Hepatocyte (in vitro differentiated cells): ENCODE data around the gene CYP2A7. TPM values are rescaled to one million over a fixed set of nuclear protein-coding genes. Genes with fewer than 3 reads are reported as not detected.
"Not testable (repeated sequence)": the region's sequence is repeated elsewhere in the genome, so short reads cannot be mapped to it uniquely, and the experiment has no call there.

Experiments used
- DNase-seq: peaks from one replicate; pipeline ENCODE4 v3.0.0-alpha.2; 2016; ENCODE audit warnings: low spot score
- H2AFZ ChIP-seq: fragments of 200-600 bp; sonication (generic); 2 replicates; pipeline ENCODE4 v1.6.0; 2016; ENCODE audit warnings: antibody characterized with exemption, mild to moderate bottlenecking
- H3K27ac ChIP-seq: fragments of 200-600 bp; sonication (generic); 2 replicates; pipeline ENCODE4 v1.5.1; 2016; ENCODE audit warnings: mild to moderate bottlenecking
- H3K27me3 ChIP-seq: fragments of 200-600 bp; sonication (generic); 2 replicates; pipeline ENCODE4 v1.6.1; 2016
- H3K36me3 ChIP-seq: fragments of 200-600 bp; sonication (generic); replicated peaks from 2 replicates; pipeline ENCODE4 v1.5.1; 2016; ENCODE audit warnings: low read depth; ENCODE audit not compliant: insufficient read depth
- H3K4me1 ChIP-seq: fragments of 200-600 bp; sonication (generic); 2 replicates; pipeline ENCODE4 v1.5.1; 2016; ENCODE audit warnings: mild to moderate bottlenecking, moderate library complexity; ENCODE audit not compliant: insufficient read depth
- H3K4me2 ChIP-seq: fragments of 200-600 bp; sonication (generic); 2 replicates; pipeline ENCODE4 v1.6.0; 2016
- H3K4me3 ChIP-seq: fragments of 200-600 bp; sonication (generic); 2 replicates; pipeline ENCODE4 v1.5.1; 2016; ENCODE audit warnings: mild to moderate bottlenecking
- H3K79me2 ChIP-seq: fragments of 200-600 bp; sonication (generic); 2 replicates; pipeline ENCODE4 v1.6.0; 2017; ENCODE audit warnings: mild to moderate bottlenecking
- H3K9me2 ChIP-seq: fragments of 200-600 bp; sonication (generic); replicated peaks from 2 replicates; pipeline ENCODE4 v1.6.0; 2017; ENCODE audit warnings: mild to moderate bottlenecking; ENCODE audit not compliant: insufficient read depth
- H3K9me3 ChIP-seq: fragments of 200-600 bp; sonication (generic); 2 replicates; pipeline ENCODE4 v1.5.1; 2016; ENCODE audit warnings: low read depth, mild to moderate bottlenecking
- H4K20me1 ChIP-seq: fragments of 200-600 bp; sonication (generic); 2 replicates; pipeline ENCODE4 v1.6.0; 2016; ENCODE audit warnings: mild to moderate bottlenecking; ENCODE audit not compliant: insufficient read depth, poor library complexity, severe bottlenecking
- WGBS: methylation state at CpG from one replicate; pipeline ENCODE4 v1.1.6; 2016; ENCODE audit warnings: low lambda C conversion rate; ENCODE audit errors: missing lambda C conversion rate; 5-methylcytosine and 5-hydroxymethylcytosine counted together
- polyA plus RNA-seq: library from polyadenylated mRNA; unstranded; fragments of >200 nt; fragmentation: Nextera tagmentation; extraction: Ambion mirVana; gene quantifications from 2 replicates; pipeline ENCODE4 v1.2.1, GENCODE V29; 2016
- total RNA-seq: library from RNA; depleted of rRNA; stranded (reverse); fragments of >200 nt; gene quantifications from 2 replicates; pipeline ENCODE4 v1.2.3, GENCODE V29; 2014

The CYP2A7 gene
- total and polyA plus RNA-seq, 2 experiments from 2014 or later = not detected

DNA sequence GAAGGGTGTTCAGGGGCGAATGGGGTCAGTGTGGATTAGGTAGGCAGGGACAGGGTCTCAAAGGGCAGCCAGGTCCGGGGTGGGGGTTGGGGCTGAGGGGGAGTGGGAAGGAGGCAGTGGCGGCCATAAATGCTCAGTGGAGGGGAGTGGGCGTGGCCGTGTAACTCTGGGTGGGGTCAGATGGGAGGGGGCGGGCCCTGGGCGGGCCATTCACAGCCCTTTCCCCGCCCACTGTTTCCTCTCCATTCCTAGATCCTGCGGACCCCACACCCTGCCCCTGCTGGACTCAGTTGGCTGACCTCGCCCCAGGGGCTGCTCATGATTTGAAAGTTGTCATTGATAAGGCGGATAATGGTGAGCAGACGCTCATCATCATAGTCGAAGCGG is 55.7 kb downstream of the CYP2A7 start:
- H4K20me1 ChIP-seq, H3K27ac ChIP-seq, H3K4me3 ChIP-seq, H3K4me2 ChIP-seq, H2AFZ ChIP-seq, H3K27me3 ChIP-seq, DNase-seq, H3K9me2 ChIP-seq, H3K36me3 ChIP-seq, H3K79me2 ChIP-seq, H3K9me3 ChIP-seq: not testable (repeated sequence)
- 86% methylated on average over 5 of the region's 14 CpGs for WGBS
- H3K4me1 ChIP-seq = peaks cover 29% of the 10 kb centered on the region

- DNase-seq, H3K27me3 ChIP-seq, H3K9me2 ChIP-seq, H3K4me3 ChIP-seq, H3K4me2 ChIP-seq, H3K9me3 ChIP-seq, H3K27ac ChIP-seq, H3K36me3 ChIP-seq, H4K20me1 ChIP-seq, H3K79me2 ChIP-seq, H2AFZ ChIP-seq: not testable (repeated sequence)
- WGBS = 98% methylated on average over 6 of the region's 6 CpGs
- H3K4me1 ChIP-seq = peaks cover 26% of the 10 kb centered on the region
Measured at GRCh38 chr19:40825460-40826095, 56.5 kb downstream of the CYP2A7 start.

Other genes with a start within 250 kb of the CYP2A7 start
- 15.7 and 26.0 TPM in 2 replicates for gene NUMBL, start 191.6 kb downstream of the CYP2A7 start, total RNA-seq
- 31.3 and 32.1 TPM in 2 replicates for gene NUMBL, start 191.6 kb downstream of the CYP2A7 start, polyA plus RNA-seq
- gene COQ8B, start 165.3 kb downstream of the CYP2A7 start, total RNA-seq = 46.2 and 49.2 TPM in 2 replicates
- gene COQ8B, start 165.3 kb downstream of the CYP2A7 start, polyA plus RNA-seq = 40.2 and 40.7 TPM in 2 replicates
- 52.3 and 52.9 TPM in 2 replicates for gene ITPKC, start 165.1 kb downstream of the CYP2A7 start, total RNA-seq
- gene ITPKC, start 165.1 kb downstream of the CYP2A7 start, polyA plus RNA-seq = 67.6 and 75.8 TPM in 2 replicates
- gene ACTMAP, start 131.8 kb downstream of the CYP2A7 start, total RNA-seq = 3.2 and 3.8 TPM in 2 replicates
- 14.8 and 19.1 TPM in 2 replicates for gene ACTMAP, start 131.8 kb downstream of the CYP2A7 start, polyA plus RNA-seq
- 25.1 and 33.2 TPM in 2 replicates for gene SNRPA, start 131.0 kb downstream of the CYP2A7 start, total RNA-seq
- gene SNRPA, start 131.0 kb downstream of the CYP2A7 start, polyA plus RNA-seq = 86.9 and 95.0 TPM in 2 replicates
- 0.88 TPM in 1 of 2 replicates, not detected in the other for gene MIA, start 106.7 kb downstream of the CYP2A7 start, total RNA-seq
- gene MIA, start 106.7 kb downstream of the CYP2A7 start, polyA plus RNA-seq = 0.86 and 2.0 TPM in 2 replicates
- 20.2 and 29.1 TPM in 2 replicates for gene RAB4B, start 104.0 kb downstream of the CYP2A7 start, total RNA-seq
- 49.3 and 60.8 TPM in 2 replicates for gene RAB4B, start 104.0 kb downstream of the CYP2A7 start, polyA plus RNA-seq
- gene EGLN2, start 83.0 kb downstream of the CYP2A7 start, total RNA-seq = 84.4 and 88.4 TPM in 2 replicates
- gene EGLN2, start 83.0 kb downstream of the CYP2A7 start, polyA plus RNA-seq = 119 and 121 TPM in 2 replicates
- 1.1 and 1.4 TPM in 2 replicates for gene CYP2A6, start 31.8 kb downstream of the CYP2A7 start, total RNA-seq
- 0.50 and 1.7 TPM in 2 replicates for gene CYP2A6, start 31.8 kb downstream of the CYP2A7 start, polyA plus RNA-seq
- 1.2 and 1.7 TPM in 2 replicates for gene CYP2B6, start 109.1 kb upstream of the CYP2A7 start, total RNA-seq
- 0.88 and 1.0 TPM in 2 replicates for gene CYP2B6, start 109.1 kb upstream of the CYP2A7 start, polyA plus RNA-seq
- not detected in 2 replicates for gene CYP2A13, start 206.2 kb upstream of the CYP2A7 start, total RNA-seq
- 0.23 TPM in 1 of 2 replicates, not detected in the other for gene CYP2A13, start 206.2 kb upstream of the CYP2A7 start, polyA plus RNA-seq
- gene CYP2F1, start 232.2 kb upstream of the CYP2A7 start, total RNA-seq = not detected in 2 replicates
- gene CYP2F1, start 232.2 kb upstream of the CYP2A7 start, polyA plus RNA-seq = not detected in 2 replicates